Ectodermal cell (in vitro differentiated cells): ENCODE data around the gene MYO19.

Experiments used
- H3K27ac ChIP-seq: 2 replicates; pipeline ENCODE4 v1.7.0; 2013; ENCODE audit warnings: mild to moderate bottlenecking, low read depth, low read length; ENCODE audit not compliant: insufficient read depth, poor library complexity, severe bottlenecking
- H3K27me3 ChIP-seq: 2 replicates; pipeline ENCODE4 v1.7.0; 2013; ENCODE audit warnings: mild to moderate bottlenecking, low read length; ENCODE audit not compliant: insufficient read depth, control insufficient read depth, poor library complexity, severe bottlenecking
- H3K36me3 ChIP-seq: one replicate; pipeline ENCODE4 v1.7.0; 2013; ENCODE audit warnings: low read length; ENCODE audit not compliant: control insufficient read depth, insufficient read depth
- H3K4me1 ChIP-seq: one replicate; pipeline ENCODE4 v1.7.0; 2013; ENCODE audit warnings: low read length; ENCODE audit not compliant: control insufficient read depth, insufficient read depth
- H3K4me3 ChIP-seq: 2 replicates; pipeline ENCODE4 v1.7.0; 2013; ENCODE audit warnings: low read depth, low read length, control low read depth; ENCODE audit not compliant: insufficient read depth
- H3K9me3 ChIP-seq: 2 replicates; pipeline ENCODE4 v1.7.0; 2013; ENCODE audit warnings: mild to moderate bottlenecking, low read length, moderate library complexity; ENCODE audit not compliant: control insufficient read depth
- WGBS, 2 experiments: methylation state at CpG; one replicate each; pipeline ENCODE4 v1.1.7; 2013; ENCODE audit warnings: missing lambda C conversion rate in 2 of 2; 5-methylcytosine and 5-hydroxymethylcytosine counted together

The MYO19 gene

DNA sequence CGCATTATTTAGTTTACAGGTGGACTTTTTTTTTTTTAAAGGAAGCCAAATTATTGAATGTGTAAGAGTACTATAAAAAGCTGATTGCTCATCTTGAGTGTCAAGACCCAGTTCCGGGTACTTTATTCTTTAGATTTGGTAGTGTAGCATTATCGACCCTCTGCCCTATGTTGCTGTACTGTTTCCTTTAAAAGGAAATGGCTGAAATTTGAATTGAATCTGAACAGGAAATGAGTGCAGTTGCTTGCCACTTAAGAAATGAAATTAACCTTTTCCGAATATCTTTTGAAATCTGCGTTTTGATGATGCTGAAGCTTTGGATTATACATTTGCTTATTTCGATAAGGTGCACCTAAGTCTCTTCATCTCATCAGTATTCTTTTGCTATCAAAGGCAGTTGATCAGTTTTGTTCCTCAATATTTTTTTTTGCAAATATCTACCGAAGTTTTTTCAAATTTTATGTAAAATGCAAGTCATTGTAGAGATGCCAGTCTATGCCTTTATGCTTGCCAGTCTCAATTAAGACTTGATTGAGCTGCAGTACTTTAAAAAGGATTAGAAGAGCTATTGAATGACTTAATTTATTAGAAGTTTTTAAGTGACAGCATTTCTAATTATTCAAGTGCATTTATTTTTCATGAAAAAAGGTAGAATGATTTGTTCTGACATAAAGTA lies 11.9 kb upstream of the MYO19 start:
- Histone ChIP-seq H3K4me3 (peak overlapping the region; percentile 88), H3K27me3 (no peaks in the 10 kb centered on the region), H3K9me3 (no peaks in the 10 kb centered on the region), H3K4me1 (peaks cover 18% of the 10 kb centered on the region), H3K27ac (peak overlapping the region; percentile 91), H3K36me3 (no peaks in the 10 kb centered on the region)
- WGBS, 2 experiments = 49% methylated on average over 6 to 7 of the region's 7 CpGs

- WGBS, 2 experiments = 1 to 2% methylated on average over 60 of the region's 60 CpGs
- H3K36me3 ChIP-seq = no peaks in the 10 kb centered on the region
- H3K27me3 ChIP-seq = no peaks in the 10 kb centered on the region
- no peaks in the 10 kb centered on the region for H3K9me3 ChIP-seq
- peak overlapping the region; percentile 91 for H3K27ac ChIP-seq
- H3K4me1 ChIP-seq = peaks cover 18% of the 10 kb centered on the region
- H3K4me3 ChIP-seq = peak overlapping the region; percentile 88
Observed at GRCh38 chr17:36545465-36546417, 11.1 kb upstream of the MYO19 start.

DNA sequence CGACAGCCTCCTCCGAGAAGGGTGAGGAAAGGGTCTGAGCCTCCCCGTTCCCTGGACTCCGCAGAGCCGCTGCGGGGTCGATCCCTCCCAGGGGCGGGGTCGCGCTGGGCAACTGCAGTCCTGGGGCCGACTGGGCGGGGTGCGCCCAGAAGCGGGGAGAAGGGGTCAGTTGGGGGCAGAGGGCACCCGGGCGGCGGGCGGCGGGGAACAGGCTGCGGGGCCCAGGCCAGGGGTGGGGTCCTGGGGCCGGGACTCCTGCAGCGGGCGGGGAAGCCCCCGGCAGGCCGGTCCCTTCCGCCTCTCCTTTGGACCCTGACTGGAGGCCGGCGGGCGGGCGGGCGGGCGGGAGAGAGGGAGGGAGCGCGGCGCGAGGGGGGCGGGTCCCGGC lies 10.4 kb upstream of the MYO19 start:
- 0 to 1% methylated on average over 38 of the region's 38 CpGs for WGBS, 2 experiments

GRCh38 chr17:36544307-36545076 lies 9.8 kb upstream of the MYO19 start, which contains the start of gene GGNBP2:
TSS of gene GGNBP2 (plus strand) at chr17:36544919. CDS start at chr17:36545725, 806 bp downstream.
- no peaks in the 10 kb centered on the region for H3K9me3 ChIP-seq
- H3K27me3 ChIP-seq = no peaks in the 10 kb centered on the region
- peak within 1 kb of the TSS; percentile 88 for H3K4me3 ChIP-seq
- H3K4me1 ChIP-seq = peaks cover 18% of the 10 kb centered on the region
- no peaks in the 10 kb centered on the region for H3K36me3 ChIP-seq
- H3K27ac ChIP-seq = peak within 1 kb of the TSS; percentile 94
- WGBS, 2 experiments = 1% methylated on average over 69 to 71 of the region's 71 CpGs

More for the DNA sequence above, 10.4 kb upstream of the MYO19 start:
- Histone ChIP-seq H3K27ac (peak overlapping the region; percentile 94), H3K9me3 (no peaks in the 10 kb centered on the region), H3K4me1 (peaks cover 18% of the 10 kb centered on the region), H3K4me3 (peak overlapping the region; percentile 88), H3K36me3 (no peaks in the 10 kb centered on the region), H3K27me3 (no peaks in the 10 kb centered on the region)

- peak overlapping the region; percentile 88 for H3K4me3 ChIP-seq
- 4 to 6% methylated on average over 10 of the region's 10 CpGs for WGBS, 2 experiments
- no peaks in the 10 kb centered on the region for H3K27me3 ChIP-seq
- H3K9me3 ChIP-seq = no peaks in the 10 kb centered on the region
- H3K36me3 ChIP-seq = no peaks in the 10 kb centered on the region
- H3K4me1 ChIP-seq = peaks cover 18% of the 10 kb centered on the region
- peak overlapping the region; percentile 82 for H3K27ac ChIP-seq
Observed at GRCh38 chr17:36544044-36544306, 9.3 kb upstream of the MYO19 start.

GRCh38 chr17:36542755-36543154 lies 8.1 kb upstream of the MYO19 start:
- Histone ChIP-seq H3K27ac (no peak overlapping the region), H3K36me3 (peaks cover 7% of the 10 kb centered on the region), H3K4me1 (peaks cover 12% of the 10 kb centered on the region), H3K27me3 (no peaks in the 10 kb centered on the region), H3K4me3 (no peak overlapping the region), H3K9me3 (no peaks in the 10 kb centered on the region)
- WGBS, 2 experiments = 91 to 93% methylated on average over 15 of the region's 15 CpGs

DNA sequence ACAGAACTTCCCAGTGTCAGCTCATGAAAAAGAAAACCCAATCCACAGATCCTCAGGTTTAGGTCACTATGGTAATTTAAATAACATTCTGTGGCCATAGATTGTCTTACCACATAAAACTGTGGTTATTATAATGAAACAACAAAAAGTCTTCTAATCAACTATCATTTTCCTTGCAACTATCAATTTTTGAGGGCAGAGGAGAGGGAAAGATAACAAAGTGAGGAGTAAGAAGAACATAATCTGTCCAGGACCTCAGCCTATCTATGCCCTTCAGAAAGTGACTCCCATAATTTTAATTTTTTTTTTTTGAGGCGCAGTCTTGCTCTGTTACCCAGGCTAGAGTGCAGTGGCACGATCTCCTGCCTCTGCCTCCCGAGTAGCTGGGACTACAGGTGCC lies 6.0 kb upstream of the MYO19 start:
- Histone ChIP-seq H3K9me3 (no peaks in the 10 kb centered on the region), H3K36me3 (peaks cover 18% of the 10 kb centered on the region), H3K4me3 (no peak overlapping the region), H3K27me3 (no peaks in the 10 kb centered on the region), H3K27ac (no peak overlapping the region), H3K4me1 (no peaks in the 10 kb centered on the region)
- WGBS, 2 experiments = 87 to 96% methylated on average over 3 of the region's 3 CpGs

- Histone ChIP-seq H3K27me3 (no peaks in the 10 kb centered on the region), H3K4me3 (peak overlapping the region; percentile 90), H3K9me3 (no peaks in the 10 kb centered on the region), H3K27ac (peak overlapping the region; percentile 95), H3K36me3 (peaks cover 40% of the 10 kb centered on the region), H3K4me1 (peaks cover 6% of the 10 kb centered on the region)
- 18 to 20% methylated on average over 13 to 15 of the region's 15 CpGs for WGBS, 2 experiments
Observed at GRCh38 chr17:36535669-36536081, 1.0 kb upstream of the MYO19 start.

DNA sequence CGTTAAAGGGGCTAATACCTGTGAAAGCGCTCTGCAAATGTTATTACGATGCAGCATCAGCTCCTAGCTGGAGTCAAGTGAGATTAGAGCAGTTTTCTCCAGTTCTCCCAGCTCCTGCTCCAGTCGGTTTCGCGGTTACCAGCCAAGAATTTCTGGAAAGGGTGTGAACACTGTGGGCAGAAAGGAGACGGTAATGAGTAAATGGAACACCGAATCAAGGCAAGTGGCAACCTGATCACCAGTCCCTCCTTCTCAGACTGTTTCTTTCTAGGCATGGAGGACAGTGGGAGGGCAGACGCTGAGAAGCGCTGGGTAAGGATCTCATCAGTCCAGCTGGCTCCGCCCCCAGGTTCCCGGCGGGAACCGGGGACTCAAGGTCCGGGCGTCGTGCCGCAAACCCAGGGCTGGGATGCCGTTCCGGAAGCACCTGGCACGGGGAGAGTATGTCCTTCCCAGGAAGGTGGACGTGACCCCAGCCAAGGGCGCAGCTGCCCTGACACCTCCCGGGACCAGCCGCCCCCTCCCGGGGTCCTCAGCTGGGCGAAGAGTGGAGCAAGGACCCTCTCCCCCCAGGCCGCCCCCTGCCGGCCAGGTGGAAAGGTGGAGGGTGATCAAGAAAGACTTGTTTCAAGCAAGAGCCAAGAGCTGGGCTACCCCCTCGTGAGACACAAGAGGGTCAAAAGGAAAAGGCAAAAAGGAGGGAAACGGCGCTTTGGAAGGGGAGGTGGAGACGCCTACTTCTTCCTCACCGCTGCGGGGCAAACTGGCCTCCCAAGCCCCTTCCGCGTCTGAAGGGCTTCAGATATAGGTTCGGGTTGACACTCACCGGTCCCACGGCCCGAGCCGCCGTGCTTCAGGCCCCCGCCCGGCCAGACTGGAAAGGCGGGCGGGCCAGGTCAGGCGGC lies 481 bp downstream of the MYO19 start:
- H3K27ac ChIP-seq = peak overlapping the region; percentile 95
- peak overlapping the region; percentile 90 for H3K4me3 ChIP-seq
- peaks cover 6% of the 10 kb centered on the region for H3K4me1 ChIP-seq
- H3K9me3 ChIP-seq = no peaks in the 10 kb centered on the region
- WGBS, 2 experiments = 10% methylated on average over 48 of the region's 48 CpGs
- no peaks in the 10 kb centered on the region for H3K27me3 ChIP-seq
- peaks cover 40% of the 10 kb centered on the region for H3K36me3 ChIP-seq
